HG03039 (cell line): ENCODE results near the gene KIF1C.

Experiments used
- ATAC-seq: cut with Tn5 transposase; IDR thresholded peaks from one replicate; pipeline ENCODE4 v1.9.1; 2021; ENCODE audit warnings: mild to moderate bottlenecking, moderate library complexity; ENCODE audit not compliant: unreplicated experiment

Gene KIF1C

GRCh38 chr17:4997302-4998026 is at the start of gene KIF1C, which contains the start of gene INCA1:
KIF1C (plus strand) TSS chr17:4997950; CDS start chr17:5000247, 2,297 bp downstream.
INCA1 (minus strand) TSS chr17:4997522; CDS start chr17:4994437, 3,085 bp downstream.
- peak; percentile 73 for ATAC-seq

- ATAC-seq = peak; percentile 19
These were observed 49.4 kb upstream of the KIF1C start, which contains the start of gene PFN1 for GRCh38 chr17:4948166-4948930. PFN1 (minus strand) TSS chr17:4948530; CDS start chr17:4948394, 136 bp downstream.

GRCh38 chr17:4948931-4949320 is 48.8 kb upstream of the KIF1C start:
- ATAC-seq = peak; percentile 26

- ATAC-seq = peak; percentile 22
These were observed 48.3 kb upstream of the KIF1C start for GRCh38 chr17:4949321-4950074.

DNA sequence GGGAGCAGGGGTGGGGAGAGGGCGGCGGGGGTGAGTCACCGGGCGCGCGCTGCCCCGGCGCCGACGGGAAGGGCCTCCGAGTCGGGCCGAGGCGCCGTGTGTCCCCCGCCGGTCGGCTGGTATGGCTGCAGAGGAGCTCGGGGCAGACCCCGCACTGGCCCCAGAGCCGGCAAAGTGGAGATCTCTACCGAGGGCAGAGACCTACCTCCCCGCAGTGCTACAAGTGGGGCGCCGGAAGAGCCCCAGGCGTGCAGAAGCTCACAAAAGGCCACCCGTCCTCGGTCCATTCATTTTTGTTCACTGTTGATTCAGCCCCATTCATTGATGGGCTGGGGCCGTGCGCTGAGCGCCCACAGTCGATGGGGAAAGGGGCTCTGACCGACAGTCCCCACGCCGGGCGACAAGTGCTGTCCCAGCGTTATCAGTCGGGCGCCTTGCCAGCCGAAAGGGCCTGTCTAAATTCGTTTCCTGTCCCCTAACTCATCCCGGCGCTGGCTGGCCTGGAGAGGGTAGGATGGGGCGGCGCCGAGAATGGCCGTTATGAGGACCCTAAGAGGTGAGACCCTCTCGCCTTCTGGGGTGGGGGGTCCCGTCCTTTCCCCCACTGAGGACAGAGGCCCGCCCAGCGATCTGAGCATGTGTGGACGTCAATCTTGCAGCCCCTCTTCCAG is 47.5 kb upstream of the KIF1C start:
- ATAC-seq = peak; percentile 5

DNA sequence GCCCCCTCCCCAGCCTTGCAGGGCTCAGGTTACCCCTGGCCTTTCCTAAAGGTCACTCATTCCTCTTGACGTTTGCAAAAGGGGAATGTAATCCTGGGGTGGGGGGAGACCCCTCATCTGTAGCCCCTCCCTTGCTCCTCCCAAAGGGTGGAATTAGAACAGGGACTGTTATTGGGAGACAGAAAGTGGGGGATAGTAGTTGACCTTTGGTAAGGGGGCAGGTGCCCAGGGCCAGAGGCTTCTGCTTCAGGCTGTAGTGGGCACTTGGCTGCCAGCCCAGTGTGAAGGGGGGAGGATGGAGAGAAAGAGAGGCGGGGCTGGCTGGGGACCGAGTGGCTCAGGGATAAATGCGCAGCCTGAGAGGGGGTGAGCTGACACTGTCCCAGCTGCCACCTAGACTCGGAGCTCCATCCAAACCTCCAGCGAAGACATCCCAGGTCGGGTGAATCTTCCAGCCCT is 47.0 kb upstream of the KIF1C start, which contains the start of gene ENO3:
ENO3 (plus strand) TSS at position 374 of the 459 bp plus-strand sequence. CDS start 711 bp downstream, outside the sequence.
- ATAC-seq = no peak

DNA sequence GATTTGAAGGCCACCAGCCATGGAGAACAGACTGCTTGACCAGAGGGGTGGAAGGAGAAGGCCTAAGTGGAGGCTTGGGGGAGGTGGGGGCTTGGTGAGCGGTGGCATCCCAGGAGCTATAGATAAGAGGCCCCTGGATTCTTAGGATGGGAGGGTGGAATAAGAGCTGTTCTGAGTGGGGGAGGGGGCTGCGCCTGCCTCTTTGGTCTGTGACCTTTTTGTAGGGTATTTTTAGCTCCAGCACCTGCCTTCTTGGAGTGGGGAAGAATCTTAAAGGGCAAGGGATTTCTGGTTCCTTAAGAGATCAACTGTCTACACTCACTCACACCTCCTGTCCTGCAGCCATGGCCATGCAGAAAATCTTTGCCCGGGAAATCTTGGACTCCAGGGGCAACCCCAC is 46.3 kb upstream of the KIF1C start:
- no peak for ATAC-seq

- no peak for ATAC-seq
These were observed 44.2 kb upstream of the KIF1C start for GRCh38 chr17:4953451-4953961.

- ATAC-seq = no peak
These were observed 42.7 kb upstream of the KIF1C start for GRCh38 chr17:4955091-4955490.

DNA sequence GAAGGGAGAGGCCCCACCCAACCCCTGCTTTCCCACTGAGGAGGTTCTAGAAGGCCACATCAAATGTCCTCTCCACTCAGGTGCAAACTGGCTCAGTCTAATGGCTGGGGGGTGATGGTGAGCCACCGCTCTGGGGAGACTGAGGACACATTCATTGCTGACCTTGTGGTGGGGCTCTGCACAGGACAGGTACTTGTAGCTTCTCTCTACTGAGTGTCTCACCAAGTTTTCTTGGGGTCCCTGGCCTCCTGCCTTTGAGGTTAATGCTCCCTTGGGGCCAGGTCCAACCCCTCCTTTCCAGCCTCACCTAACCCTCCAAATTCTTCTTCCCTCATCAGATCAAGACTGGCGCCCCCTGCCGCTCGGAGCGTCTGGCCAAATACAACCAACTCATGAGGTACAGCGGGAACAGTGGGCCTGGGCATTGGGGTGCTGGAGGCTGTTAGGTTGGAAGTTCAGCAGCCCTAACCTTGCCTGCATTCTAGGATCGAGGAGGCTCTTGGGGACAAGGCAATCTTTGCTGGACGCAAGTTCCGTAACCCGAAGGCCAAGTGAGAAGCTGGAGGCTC is 41.2 kb upstream of the KIF1C start:
- no peak for ATAC-seq

GRCh38 chr17:4958102-4958501 is 39.6 kb upstream of the KIF1C start:
- no peak for ATAC-seq

- no peak for ATAC-seq
These were observed 38.3 kb upstream of the KIF1C start for GRCh38 chr17:4959261-4959965.

- ATAC-seq = no peak
These were observed 37.3 kb upstream of the KIF1C start for GRCh38 chr17:4960279-4960922.

DNA sequence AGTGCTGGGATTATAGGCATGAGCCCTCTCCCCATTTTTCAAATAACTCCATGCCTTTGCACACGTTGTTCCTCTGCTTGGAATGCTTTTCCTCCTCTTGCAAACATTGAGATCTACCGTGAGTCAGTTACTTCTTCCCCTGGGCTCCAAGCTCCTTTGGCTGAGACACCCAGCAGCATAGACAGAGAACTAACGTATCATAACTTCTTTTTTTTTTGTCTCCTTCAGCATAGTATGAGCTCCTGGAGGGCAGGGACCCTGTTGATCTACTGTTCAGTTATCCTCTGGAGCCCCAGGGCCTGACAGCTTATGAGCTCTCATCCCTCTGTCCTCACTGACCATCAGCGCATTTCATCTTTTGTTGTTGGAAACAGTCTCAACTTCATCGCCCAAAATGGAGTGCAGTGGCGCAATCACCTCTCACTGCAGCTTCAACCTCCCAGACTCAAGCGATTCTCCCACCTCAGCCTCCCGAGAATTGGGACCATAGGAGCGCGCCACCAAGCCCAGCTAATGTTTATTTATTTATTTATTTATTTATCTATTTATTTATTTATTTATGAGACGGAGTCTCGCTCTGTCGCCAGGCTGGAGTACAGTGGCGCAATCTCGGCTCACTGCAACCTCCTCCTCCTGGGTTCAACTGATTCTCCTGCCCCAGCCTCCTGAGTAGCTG is 32.3 kb upstream of the KIF1C start:
- no peak for ATAC-seq

GRCh38 chr17:4966844-4967538 is 30.8 kb upstream of the KIF1C start:
- ATAC-seq = peak; percentile 80

- peak; percentile 53 for ATAC-seq
These were observed 29.9 kb upstream of the KIF1C start, which contains the start of gene SPAG7 for GRCh38 chr17:4967539-4968485. SPAG7 (minus strand) TSS chr17:4967817; CDS start chr17:4967804, 13 bp downstream.
